ENCODE measurements around the gene GPRIN3. TPM values are rescaled to one million over a fixed set of nuclear protein-coding genes. Genes with fewer than 3 reads are reported as not detected.
A peak's percentile ranks its signal among the peaks of the same experiment; 100 is the strongest.

GPRIN3 gene
- total and polyA plus RNA-seq, 10 of the 15 experiments (the other 5 are each of a cell fraction or from before 2014, with no cell fraction given): under 0.01 to 0.05 (median 0.01) TPM; not detected in 6

- ATAC-seq (no peak), DNase-seq (ENCODE audit: low read depth, low spot score) (no peak), FAIRE-seq (peak; percentile 78)
- Histone ChIP-seq H3K4me3 (no peak overlapping the region), H3K9ac (ENCODE audit: control insufficient read depth, insufficient read depth, low read length) (no peak overlapping the region), H3K4me2 (ENCODE audit: control insufficient read depth, insufficient read depth) (no peak overlapping the region), H3K36me3 (ENCODE audit: control insufficient read depth in 2 of 2, insufficient read depth in 2 of 2, low read length in 1 of 2) (no peaks in the 10 kb centered on the region), H3K79me2 (ENCODE audit: control insufficient read depth, insufficient read depth, low read length) (no peaks in the 10 kb centered on the region), H3K27ac (ENCODE audit: control insufficient read depth, insufficient read depth) (no peak overlapping the region), H3K9me3 (replicated peaks; ENCODE audit: control insufficient read depth, insufficient read depth, low read length) (no peaks in the 10 kb centered on the region), H2AFZ (ENCODE audit: control insufficient read depth, low read depth, low read length) (no peak overlapping the region), H3K4me1 (ENCODE audit: control insufficient read depth, insufficient read depth, low read length) (no peaks in the 10 kb centered on the region), H4K20me1 (ENCODE audit: control insufficient read depth, insufficient read depth) (no peaks in the 10 kb centered on the region), H3K27me3 (replicated peaks in 1 of 2; ENCODE audit: control insufficient read depth in 2 of 2, insufficient read depth in 2 of 2, low read length in 1 of 2) (peaks cover 10 to 11% of the 10 kb centered on the region in 2 experiments)
- 49% methylated on average over 7 of the region's 7 CpGs for WGBS (ENCODE audit: insufficient coverage, insufficient replicate concordance, low lambda C conversion rate, missing lambda C conversion rate)
- in situ Hi-C loops (cut with MboI) (no loop called here), intact Hi-C loops (cut with micrococcal nuclease; ENCODE audit: unreplicated experiment) (no loop called here)
- ChIA-PET CTCF (interaction anchor here (1.5 kb wide), 1 partner anchor 26 kb away, joined by 3 read pairs; no protein-coding TSS in a partner anchor), RAD21 (ENCODE audit: unreplicated experiment) (no interaction called here), SMC1A (ENCODE audit: uncharacterized antibody, unreplicated experiment) (no interaction called here), POLR2A (no interaction called here)
- no TSS peak for BruUV-seq (replicated peaks)
- TF ChIP-seq POLR2A (IDR thresholded peaks at IDR 0.05; ENCODE audit: low read depth, low read length) (no peak), EGR1 (IDR thresholded peaks at IDR 0.05; ENCODE audit: borderline replicate concordance in 1 of 2, low read depth in 2 of 2, low read length in 2 of 2) (no peak), BMI1 (IDR thresholded peaks at IDR 0.05; ENCODE audit: borderline replicate concordance) (no peak), PAX8 (IDR thresholded peaks at IDR 0.05) (no peak), NFYB (IDR thresholded peaks at IDR 0.05; ENCODE audit: insufficient read depth, low read depth, low read length) (no peak), FOXK2 (IDR thresholded peaks at IDR 0.05) (no peak), POLR2AphosphoS2 (IDR thresholded peaks at IDR 0.05; ENCODE audit: low read depth, low read length) (no peak), ZSCAN29 (IDR thresholded peaks at IDR 0.05) (no peak), NFIC (IDR thresholded peaks at IDR 0.05; ENCODE audit: low read depth, low read length) (no peak)
Observed at GRCh38 chr4:89303177-89303576, 4.4 kb downstream of the GPRIN3 start.

GRCh38 chr4:89301902-89302301 lies 5.7 kb downstream of the GPRIN3 start:
- H3K9ac ChIP-seq (ENCODE audit: control insufficient read depth, insufficient read depth, low read length): no peak overlapping the region
- ATAC-seq (no peak), FAIRE-seq (no peak), DNase-seq (ENCODE audit: low read depth, low spot score) (no peak)
- in situ Hi-C loops (cut with MboI): no loop called here
- intact Hi-C loops (cut with micrococcal nuclease; ENCODE audit: unreplicated experiment): no loop called here
- ChIA-PET RAD21 (ENCODE audit: unreplicated experiment) (interaction anchor here (1.3 kb wide), 1 partner anchor 43 kb away, joined by 3 read pairs; no protein-coding TSS in a partner anchor), POLR2A (no interaction called here), SMC1A (ENCODE audit: uncharacterized antibody, unreplicated experiment) (interaction anchor here (1.0 kb wide), 1 partner anchor 11 kb away, joined by 3 read pairs; no protein-coding TSS in a partner anchor), CTCF (interaction anchor here (0.8 to 1.5 kb wide), 2 partner anchors 10 to 25 kb away, joined by 3 read pairs; no protein-coding TSS in a partner anchor)
- H2AFZ ChIP-seq (ENCODE audit: control insufficient read depth, low read depth, low read length): no peak overlapping the region
- 11% methylated on average over 3 of the region's 3 CpGs for WGBS (ENCODE audit: insufficient coverage, insufficient replicate concordance, low lambda C conversion rate, missing lambda C conversion rate)
- no peaks in the 10 kb centered on the region for H3K9me3 ChIP-seq (replicated peaks; ENCODE audit: control insufficient read depth, insufficient read depth, low read length)
- peaks cover 3 to 5% of the 10 kb centered on the region in 2 experiments; a peak in 3 of 4 replicates for H3K27me3 ChIP-seq (replicated peaks in 1 of 2; ENCODE audit: control insufficient read depth in 2 of 2, insufficient read depth in 2 of 2, low read length in 1 of 2)
- no peaks in the 10 kb centered on the region for H4K20me1 ChIP-seq (ENCODE audit: control insufficient read depth, insufficient read depth)
- BruUV-seq (replicated peaks): no TSS peak
- H3K4me3 ChIP-seq: no peak overlapping the region
- no peaks in the 10 kb centered on the region for H3K36me3 ChIP-seq (ENCODE audit: control insufficient read depth in 2 of 2, insufficient read depth in 2 of 2, low read length in 1 of 2)
- H3K27ac ChIP-seq (ENCODE audit: control insufficient read depth, insufficient read depth): no peak overlapping the region
- no peak overlapping the region for H3K4me2 ChIP-seq (ENCODE audit: control insufficient read depth, insufficient read depth)
- H3K79me2 ChIP-seq (ENCODE audit: control insufficient read depth, insufficient read depth, low read length): no peaks in the 10 kb centered on the region
- H3K4me1 ChIP-seq (ENCODE audit: control insufficient read depth, insufficient read depth, low read length): no peaks in the 10 kb centered on the region
- TF ChIP-seq RELA (IDR thresholded peaks at IDR 0.05; ENCODE audit: borderline replicate concordance, partially characterized antibody): no peak
- TF ChIP-seq POLR2AphosphoS5 (IDR thresholded peaks at IDR 0.05; ENCODE audit: low read length): no peak
- TF ChIP-seq MTA3 (IDR thresholded peaks at IDR 0.05; ENCODE audit: borderline replicate concordance, low read length): no peak
- no peak for TF ChIP-seq PKNOX1 (IDR thresholded peaks at IDR 0.05)
- no peak for TF ChIP-seq SMAD5 (IDR thresholded peaks at IDR 0.05; ENCODE audit: low read depth)
- no peak for TF ChIP-seq STAT1 (conservative IDR thresholded peaks at IDR 0.05)
- TF ChIP-seq NR2F1 (conservative IDR thresholded peaks at IDR 0.05): no peak
- TF ChIP-seq IRF5 (IDR thresholded peaks at IDR 0.05; ENCODE audit: borderline replicate concordance): no peak
- no peak for TF ChIP-seq NFYB (IDR thresholded peaks at IDR 0.05; ENCODE audit: insufficient read depth, low read depth, low read length)
- TF ChIP-seq TARDBP (IDR thresholded peaks at IDR 0.05; ENCODE audit: borderline replicate concordance): no peak
- TF ChIP-seq RAD21 (IDR thresholded peaks at IDR 0.05; ENCODE audit: insufficient read depth, low read depth, low read length): no peak
